HG02840 (cell line): ENCODE data around the gene OMA1.
"Not testable (repeated sequence)": the region's sequence is repeated elsewhere in the genome, so short reads cannot be mapped to it uniquely, and the experiment has no call there.

Experiments
- ATAC-seq: cut with Tn5 transposase; IDR thresholded peaks from one replicate; pipeline ENCODE4 v1.9.1; 2021; ENCODE audit warnings: mild to moderate bottlenecking, moderate library complexity, moderate number of reproducible peaks; ENCODE audit not compliant: unreplicated experiment, low FRiP score

Gene OMA1

DNA sequence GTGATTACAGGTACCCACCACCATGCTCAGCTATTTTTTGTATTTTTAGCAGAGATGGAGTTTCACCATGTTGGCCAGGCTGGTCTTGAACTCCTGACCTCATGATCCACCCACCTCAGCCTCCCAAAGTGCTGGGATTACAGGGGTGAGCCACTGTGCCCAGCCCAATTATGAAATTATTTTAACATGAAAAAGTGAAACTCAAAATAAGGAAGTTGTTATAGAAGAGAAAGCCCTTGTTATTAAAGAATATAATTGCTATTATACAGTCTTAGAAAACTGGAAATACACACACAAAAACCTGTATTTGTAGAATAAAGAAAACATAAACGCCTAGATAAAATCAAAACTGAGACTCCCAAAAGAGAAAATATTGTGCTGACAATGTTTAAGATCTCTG is 14.7 kb downstream of the OMA1 start:
- ATAC-seq, result not testable (repeated sequence)

DNA sequence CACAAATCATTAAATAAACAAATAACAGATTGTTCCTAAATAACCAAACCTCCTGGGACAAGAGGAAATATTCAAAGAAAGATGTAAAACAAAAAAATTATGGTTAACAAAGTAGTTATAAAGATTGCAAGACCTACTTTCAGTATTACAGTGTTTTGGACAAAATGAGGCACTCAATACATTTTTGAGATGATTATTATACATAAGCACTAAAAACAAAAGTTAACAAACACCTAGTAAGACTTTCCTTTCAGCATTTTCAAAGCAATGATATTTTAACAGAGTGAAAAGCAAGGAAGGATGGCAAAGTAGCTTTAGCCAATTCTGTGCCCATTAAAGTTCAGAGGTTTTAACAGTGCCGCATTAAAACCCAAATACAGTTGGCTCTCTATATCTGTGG is 17.2 kb downstream of the OMA1 start:
- no peak for ATAC-seq

DNA sequence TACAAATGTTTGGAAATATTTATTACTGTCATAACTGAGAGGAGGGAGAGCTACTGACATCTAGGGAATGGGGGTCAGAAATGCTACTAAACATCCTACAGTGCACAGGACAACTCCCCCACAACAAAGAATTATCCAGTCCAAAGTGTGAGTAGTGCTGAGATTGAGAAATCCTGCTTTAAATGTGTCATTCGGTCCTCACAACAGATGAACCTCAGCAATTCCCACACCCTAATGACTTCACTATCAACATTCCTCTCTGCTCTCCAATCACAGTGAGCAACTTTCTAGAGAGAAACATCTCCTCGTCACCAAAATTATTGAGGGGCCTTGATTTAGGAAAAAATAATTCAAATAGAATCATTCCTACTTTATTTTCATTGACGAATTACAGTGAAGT is 18.0 kb downstream of the OMA1 start:
- no peak for ATAC-seq

DNA sequence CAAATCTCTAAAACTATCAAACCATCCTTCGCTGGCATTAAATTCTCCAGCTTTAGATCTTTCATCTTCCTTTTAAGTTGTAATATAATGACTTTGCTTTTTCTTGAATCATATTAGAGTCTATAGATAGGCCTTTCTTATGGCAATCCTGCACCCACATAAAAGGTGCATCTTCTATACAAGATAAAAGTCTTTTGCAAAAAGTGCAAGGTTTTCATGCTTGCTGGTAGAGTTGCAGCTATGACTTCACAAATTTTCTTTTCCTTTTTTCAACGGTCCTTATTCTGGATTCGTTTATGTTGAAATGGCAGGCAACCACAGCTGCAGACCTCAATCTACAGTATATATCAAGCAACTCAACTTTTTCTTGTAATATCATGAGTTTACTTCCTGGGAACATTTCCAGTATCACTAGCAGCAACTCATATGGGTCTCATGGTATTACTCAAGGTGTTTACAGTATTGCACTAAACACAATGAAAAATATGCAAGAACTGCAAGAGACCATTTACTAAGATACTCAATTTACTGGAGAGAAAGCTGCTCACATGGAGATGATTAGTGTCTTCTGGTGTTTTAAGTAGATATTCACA is 22.1 kb downstream of the OMA1 start:
- no peak for ATAC-seq

DNA sequence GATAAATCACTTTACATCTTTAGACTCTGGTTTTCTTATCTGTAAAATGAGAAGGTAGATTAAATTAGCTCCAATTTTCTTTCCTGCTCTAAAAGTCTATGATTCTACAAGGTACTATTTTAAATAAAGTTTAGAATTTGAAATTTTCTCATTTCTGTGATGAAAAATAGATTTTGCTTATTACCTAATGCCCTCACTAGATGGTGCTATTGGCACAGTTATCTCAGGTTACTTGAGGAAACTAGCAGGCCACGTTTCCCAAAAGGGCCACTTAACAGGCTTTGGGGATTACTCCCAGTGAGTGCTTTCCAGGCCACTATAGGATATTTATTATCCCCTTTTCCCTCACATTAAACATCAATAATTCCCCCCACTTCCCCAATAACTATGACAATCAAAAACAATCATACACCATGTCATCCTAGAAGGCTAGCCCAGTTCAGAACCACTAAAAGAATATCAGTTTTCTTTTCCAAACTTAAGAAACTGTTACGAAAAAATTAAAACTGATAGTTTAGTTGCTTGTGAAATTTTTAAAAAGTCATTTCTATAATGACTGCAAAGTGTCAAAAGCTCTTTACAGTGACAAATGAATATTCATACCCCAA is 30.6 kb downstream of the OMA1 start:
- no peak for ATAC-seq

DNA sequence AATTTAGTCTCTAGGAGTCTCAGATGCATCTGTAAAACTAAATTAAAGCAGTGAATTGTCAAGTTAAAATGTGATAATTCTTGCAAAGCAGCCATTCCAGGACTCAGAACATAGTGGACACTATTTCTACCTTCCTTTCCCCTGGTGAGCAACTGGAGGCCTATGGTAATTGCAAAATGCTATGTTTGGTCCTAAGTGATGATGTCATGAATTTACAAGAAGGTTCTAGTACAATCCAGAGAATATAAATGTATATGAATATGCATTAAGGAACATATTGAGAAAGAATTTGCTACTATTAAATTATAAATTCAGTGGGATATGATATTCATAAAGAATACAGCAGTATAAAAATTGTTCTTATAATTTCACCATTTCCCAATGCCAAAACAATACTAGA is 32.6 kb downstream of the OMA1 start:
- no peak for ATAC-seq

DNA sequence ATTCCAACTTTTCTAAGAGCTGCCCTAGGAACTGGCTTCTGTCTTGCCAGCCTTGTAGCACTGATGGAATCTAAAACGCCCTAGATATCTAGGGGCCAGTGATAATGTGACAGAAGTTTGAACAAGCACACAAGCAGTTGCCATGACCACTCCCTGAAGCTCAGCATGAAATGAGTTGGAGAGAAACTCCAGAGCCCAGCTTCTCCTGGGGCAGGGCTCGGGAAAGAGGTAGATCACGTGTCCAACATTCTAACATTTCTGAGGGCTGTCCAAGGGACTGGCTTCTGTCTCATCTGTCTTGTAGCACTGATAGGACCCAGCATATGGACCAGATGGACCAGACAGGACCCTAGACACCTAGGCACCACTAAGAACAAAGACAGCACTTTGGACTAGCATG is 37.9 kb downstream of the OMA1 start:
- no peak for ATAC-seq

DNA sequence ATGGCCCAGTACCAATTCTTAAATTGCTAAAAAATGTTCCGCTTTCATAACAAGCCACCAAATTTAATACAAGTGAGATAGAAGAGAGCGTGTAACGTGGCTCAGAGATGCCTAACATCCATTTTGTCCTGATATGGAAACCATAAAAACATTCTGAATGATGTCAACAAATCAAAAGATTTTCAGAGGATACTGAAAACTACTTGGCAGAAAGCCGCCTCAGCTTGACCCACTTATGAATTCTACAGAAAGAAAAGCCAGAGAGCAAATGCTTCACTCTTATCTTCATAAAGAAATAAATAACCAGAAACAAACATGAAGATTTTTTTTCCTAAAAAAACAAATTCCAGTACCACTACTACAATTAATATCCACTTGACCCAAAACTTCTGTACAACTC is 41.2 kb downstream of the OMA1 start:
- ATAC-seq, result no peak

DNA sequence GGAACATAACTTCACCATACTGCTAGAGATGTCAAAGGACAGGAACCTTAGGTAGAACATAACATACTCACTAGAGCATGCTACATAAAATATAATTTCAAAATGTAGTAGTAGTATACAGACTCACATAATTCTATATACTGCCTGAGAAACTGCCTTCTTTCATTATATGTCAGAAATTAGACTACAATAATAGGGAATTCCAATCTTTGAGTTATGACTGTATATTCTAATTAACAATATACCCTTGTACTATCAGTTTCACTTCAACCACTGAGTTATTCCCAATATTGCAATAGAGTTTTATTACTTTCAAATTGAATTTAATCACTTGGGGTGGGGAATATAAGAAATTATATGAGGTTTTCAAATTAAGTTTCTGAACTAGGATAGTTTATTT is 44.0 kb downstream of the OMA1 start:
- no peak for ATAC-seq

DNA sequence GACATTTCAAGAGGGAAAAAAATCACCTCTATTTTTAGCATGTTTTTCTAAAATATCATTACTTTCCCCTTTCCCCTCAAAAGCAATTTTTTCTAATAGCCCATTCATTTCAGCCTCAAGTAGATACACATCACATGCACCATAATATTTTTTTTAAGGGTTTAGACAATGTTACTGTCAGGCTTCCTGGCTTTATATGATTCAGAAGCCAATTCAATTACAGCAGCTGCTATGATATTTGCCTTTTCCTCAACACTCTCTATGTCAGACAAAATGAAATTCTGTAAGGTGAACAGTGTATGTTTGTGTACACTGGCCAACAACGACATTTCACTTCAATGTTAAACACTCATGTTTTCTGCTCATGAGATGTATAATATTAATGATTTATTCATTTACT is 46.5 kb downstream of the OMA1 start:
- no peak for ATAC-seq

DNA sequence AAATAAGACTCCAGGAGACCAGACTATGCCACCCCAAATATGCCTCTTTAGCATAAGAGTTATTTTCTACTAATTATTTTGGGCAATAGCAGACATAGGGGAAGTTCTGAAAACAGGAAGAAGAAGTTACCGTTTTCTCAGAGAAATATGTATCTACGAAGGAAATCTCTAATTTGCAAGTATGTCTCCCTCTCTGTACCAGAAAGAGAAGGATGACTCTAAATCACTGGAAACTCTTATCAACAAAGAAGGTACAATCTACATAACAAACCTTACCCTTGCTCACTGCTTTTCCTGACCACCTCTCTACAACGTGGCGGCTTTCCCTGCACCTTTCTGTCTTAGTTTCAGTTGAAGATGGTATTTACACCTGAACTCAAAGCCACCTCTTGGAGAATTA is 49.0 kb downstream of the OMA1 start:
- no peak for ATAC-seq

DNA sequence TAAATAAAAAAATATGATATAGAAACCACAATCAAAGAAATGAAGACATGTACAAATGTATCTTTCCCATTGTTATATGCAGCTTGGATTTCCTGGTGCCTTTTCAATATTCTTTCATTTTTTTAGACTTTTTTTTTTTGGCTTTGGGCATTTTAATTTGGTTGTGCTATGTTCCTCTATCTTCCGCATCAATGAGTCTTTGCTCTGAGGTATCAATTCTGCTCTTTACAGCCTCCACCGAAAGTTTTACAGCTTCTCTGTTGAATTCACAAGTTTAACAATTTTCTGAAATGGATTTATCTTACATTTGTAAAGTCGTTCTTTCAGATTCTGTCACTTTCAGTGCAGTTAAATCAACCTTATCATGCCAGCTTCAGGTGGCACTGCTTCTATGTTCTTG is 50.5 kb downstream of the OMA1 start:
- ATAC-seq, result no peak

DNA sequence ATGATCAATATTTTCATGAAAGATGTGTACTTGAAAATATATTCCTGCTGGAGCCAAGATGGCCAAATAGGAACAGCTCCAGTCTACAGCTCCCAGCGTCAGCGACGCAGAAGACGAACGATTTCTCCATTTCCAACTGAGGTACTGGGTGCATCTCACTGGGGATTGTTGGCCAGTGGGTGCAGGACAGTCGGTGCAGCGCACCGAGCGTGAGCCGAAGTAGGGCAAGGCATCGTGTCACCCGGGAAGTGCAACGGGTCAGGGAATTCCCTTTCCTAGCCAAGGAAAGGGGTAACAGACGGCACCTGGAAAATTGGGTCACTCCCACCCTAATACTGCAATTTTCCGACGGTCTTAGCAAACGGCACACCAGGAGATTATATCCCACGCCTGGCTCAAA is 57.6 kb downstream of the OMA1 start:
- ATAC-seq, result not testable (repeated sequence)

DNA sequence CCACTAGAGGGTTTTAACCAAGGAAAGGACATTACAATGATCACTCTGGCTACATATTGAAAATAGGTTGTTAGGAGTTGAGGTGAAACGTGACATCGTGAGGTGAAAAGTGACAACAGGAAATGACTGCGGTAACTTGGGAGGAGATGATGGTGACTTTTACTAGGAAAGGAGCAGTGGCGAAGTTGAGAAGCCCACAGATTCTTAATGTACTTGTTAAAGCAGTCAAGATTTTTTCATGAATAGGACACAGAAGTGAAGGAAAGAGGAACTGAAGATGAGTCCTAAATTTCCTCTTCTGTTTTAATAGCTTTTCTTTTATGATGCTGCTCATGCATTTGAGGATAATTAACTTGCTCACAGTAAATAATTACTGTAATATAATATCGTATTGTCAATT is 59.5 kb downstream of the OMA1 start:
- no peak for ATAC-seq

DNA sequence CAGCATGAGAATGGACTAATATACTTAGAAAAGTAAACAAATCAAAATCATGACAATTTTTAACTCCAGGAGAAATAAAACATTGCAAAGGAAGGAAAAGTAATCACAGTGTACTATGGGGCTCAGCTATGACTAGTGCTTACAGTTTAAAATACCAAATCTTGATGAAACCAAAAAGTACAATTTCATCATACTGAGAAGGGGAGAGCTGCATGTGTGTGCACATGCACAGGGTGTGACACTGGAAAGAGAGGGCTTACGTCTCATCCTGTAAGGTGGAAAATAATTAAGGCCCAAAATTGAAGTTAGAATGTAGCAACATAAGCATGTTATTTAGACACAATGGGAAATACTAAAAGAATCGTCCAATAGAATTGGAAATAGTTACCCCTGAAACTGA is 64.6 kb downstream of the OMA1 start:
- ATAC-seq, result no peak

DNA sequence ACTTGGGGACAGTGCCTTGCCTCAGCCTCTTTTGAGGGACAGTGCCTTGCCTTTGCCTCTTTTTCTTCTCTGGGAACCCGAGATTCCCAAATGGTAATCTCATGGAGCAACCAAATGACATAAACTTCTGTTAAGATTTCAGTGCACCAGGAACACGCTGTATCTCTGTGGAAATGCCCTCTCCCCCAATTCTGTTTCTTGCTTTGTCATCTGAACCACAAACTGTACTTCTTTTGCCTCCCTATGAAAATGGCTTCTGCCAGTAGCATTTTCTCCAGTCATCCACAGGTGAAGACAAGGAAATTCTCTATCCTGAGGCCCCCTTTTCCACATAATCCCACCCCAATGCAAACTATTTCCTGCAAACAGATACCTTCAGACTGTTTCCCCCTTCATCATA is 66.3 kb downstream of the OMA1 start:
- ATAC-seq, result no peak

DNA sequence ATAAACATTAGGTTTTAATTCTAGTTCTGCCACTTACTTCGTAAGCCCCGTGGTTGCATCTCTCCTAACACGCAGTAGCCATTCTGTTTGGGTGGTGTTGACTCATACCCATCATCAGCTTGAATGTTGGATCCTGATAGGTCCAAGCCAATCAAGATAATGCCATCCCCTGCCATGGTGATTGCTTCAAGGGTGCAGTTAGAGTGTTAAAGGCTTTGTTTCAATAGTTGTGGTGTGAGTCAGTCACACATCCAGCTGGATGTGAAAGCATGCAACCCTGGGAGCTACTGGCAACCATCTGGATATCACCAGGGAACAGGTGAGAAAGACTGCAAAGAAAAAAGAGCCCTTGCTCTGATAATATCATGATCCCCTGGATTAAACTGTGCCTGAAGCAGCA is 69.1 kb downstream of the OMA1 start:
- no peak for ATAC-seq

DNA sequence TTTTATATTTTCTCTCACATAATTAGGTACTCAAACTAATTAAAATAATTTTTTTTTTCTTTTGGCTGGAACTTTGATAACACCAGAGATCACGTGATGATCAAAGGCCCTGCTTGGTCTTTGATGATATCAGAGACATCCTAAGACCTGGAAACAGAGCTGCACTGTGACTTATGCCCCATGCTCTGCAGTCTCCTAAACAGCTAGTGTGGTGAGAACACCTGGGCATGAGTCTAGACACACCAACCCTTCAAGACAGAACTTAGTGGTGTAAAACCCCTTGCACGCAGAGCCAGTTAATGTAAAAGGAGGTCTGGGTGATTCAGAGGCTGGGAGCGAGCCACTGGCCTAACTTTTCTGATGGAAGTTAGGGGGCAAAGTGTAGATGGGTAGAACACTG is 70.3 kb downstream of the OMA1 start:
- no peak for ATAC-seq

DNA sequence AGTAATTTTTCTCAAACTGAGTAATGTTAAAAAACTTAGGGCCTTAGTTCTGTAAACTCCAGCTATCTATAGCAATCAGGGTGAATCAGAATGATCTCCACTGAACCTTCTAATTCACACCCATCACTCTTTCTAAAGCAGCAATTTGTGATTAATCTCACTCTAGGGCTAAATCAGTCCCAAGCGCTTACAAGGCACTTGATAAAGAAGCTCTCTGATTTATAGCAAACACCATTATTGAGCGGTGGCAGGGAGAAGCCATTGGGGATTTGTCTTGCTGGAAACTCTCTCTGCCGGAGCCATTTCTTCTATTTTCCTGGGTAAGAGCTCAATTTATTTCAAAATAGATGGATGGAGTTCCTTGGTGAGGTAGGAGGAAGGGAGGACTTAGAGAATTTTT is 77.0 kb downstream of the OMA1 start:
- no peak for ATAC-seq

DNA sequence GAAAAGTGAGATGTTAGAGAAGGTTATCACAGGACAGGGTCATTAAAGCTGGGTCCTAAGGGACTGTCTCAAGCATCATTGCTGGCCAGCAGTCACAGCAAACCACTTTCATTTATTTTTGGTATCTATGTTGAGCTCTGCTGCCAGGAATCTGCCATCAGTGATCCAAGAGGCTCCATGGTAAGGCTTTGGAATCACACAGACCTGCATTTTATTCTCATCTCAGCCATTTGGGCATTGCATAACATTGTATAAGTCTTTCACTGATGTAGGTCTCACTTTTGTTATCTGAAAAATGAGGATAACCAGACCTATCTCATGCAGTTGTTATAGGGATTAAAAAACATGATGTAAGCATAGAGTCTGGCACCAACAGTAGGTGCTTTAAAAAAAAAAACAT is 77.5 kb downstream of the OMA1 start:
- no peak for ATAC-seq

DNA sequence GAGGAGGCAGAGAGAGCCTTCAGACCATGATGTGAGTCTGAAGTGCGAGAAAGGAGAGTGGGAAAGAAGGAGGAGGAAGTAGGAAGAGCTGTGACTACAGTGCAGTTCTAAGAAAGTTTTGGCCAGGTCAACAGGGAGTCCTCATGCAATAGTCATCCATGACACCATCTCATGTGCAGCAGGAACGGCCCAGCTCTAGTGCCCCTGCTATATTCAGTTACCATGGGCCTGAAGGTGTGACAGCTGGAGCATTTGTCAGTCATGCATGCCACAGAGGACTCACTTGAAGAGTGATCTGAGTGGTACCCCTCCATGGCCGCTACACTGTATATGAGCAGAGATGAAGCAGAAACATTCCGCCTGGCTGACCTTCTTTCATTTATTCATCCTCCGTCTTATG is 77.9 kb downstream of the OMA1 start:
- ATAC-seq, result no peak

DNA sequence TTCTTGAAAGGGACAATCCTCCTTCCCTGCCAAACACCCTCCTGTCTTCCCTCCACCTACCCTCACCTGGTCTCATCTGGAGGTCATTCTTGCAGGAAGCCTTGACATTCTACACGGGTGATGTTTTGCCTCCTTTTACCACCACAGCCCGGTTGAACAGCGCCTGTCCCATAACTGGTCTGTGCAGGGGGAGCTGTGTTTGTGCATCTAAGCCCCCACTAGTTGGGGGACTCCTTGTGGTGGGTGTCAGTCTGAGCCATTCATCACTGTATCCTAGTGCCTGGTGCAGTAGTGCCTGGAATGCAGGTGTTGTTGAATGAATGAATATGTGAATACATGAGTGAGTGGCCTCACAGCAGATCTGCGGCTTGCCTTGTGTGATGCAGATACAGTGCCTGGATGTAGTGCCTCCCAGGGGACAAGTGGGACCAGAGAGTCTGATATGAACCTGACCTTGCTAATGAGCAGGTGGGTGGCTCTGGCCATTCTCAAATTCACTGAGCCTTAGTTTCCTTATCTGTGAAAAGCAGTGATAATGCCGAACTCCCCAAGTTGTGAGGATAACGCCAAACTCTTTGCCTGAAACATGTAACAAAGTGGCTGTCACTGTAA is 79.8 kb downstream of the OMA1 start:
- no peak for ATAC-seq
